Measurements from ENCODE around the gene TAS2R38. TPM values are rescaled to one million over a fixed set of nuclear protein-coding genes. Genes with fewer than 3 reads are reported as not detected.
"Not testable (repeated sequence)": the region's sequence is repeated elsewhere in the genome, so short reads cannot be mapped to it uniquely, and the experiment has no call there.

Gene TAS2R38
- polyA plus RNA-seq, 1 donor = 0.16 TPM

DNA sequence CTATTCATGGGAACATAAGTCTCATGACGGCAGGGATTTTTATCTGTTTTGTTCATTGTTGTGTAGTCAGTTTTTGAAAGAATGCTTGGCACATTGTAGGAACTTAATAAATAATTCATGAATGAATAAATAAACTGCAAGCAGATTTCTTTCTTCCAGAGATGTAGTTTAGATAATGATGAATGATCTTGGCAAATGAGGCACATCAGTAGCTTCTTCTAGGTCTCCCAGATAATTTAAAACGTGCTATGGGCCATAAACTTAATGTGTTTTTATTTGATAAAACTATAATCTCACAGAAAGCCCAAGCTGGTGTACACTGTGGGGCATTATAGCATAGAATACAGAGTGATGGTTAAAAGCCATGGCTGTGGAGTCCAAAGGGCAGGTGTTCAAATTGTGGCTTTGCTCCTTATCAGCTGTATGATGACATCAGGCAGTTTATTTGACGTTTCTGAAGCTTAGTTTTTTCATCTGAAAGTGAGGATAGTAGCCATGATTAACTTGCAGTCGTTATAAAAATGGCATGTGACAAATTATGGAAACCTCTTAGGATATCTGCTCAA, 25.6 kb upstream of the TAS2R38 start:
- DNase-seq = peak; percentile 73 to 89

DNA sequence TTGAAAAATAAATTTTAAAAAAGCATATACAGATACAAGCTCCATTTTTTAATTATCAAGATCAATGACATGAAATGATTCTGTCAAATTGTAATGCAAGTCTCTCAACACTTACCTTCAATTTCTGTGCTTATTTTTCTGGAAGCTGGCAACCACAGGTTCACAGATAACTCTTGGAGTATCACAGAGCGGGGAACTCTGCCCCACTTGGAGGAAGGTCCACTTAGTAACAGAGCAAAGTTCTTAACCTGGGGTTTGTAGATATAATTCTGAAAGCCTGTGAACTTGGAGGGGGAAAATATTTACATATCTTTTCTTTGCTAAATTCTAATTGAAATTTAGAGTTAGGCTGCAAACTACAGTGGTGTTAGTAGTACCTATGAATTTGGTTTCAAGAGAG, 19.8 kb upstream of the TAS2R38 start:
- no peak overlapping the region for H3K4me3 ChIP-seq (ENCODE audit: low read length)
- no peaks in the 10 kb centered on the region for H3K36me3 ChIP-seq (ENCODE audit: control insufficient read depth, insufficient read depth, low read length)
- H3K9me3 ChIP-seq (ENCODE audit: control insufficient read depth, low read depth, low read length) = no peaks in the 10 kb centered on the region
- H3K27ac ChIP-seq (ENCODE audit: low read length) = no peak overlapping the region
- H3K27me3 ChIP-seq (ENCODE audit: control insufficient read depth, insufficient read depth, low read length) = no peaks in the 10 kb centered on the region
- H3K4me1 ChIP-seq (ENCODE audit: control insufficient read depth, insufficient read depth, low read length) = peaks cover under 1% of the 10 kb centered on the region
- WGBS (ENCODE audit: insufficient coverage, low lambda C conversion rate) = no CpG with 5 or more reads among the region's 1 CpG
- no peak for DNase-seq

More for the DNA sequence above, 25.6 kb upstream of the TAS2R38 start:
- Histone ChIP-seq H3K4me1 (ENCODE audit: control insufficient read depth, insufficient read depth, low read length) (peaks cover 9% of the 10 kb centered on the region), H3K9me3 (ENCODE audit: control insufficient read depth, low read depth, low read length) (no peaks in the 10 kb centered on the region), H3K27ac (ENCODE audit: low read length) (peak overlapping the region; percentile 48), H3K27me3 (ENCODE audit: control insufficient read depth, insufficient read depth, low read length) (no peaks in the 10 kb centered on the region), H3K4me3 (ENCODE audit: low read length) (no peak overlapping the region), H3K36me3 (ENCODE audit: control insufficient read depth, insufficient read depth, low read length) (no peaks in the 10 kb centered on the region)
- WGBS (ENCODE audit: insufficient coverage, low lambda C conversion rate) = 100% methylated on average over 1 of the region's 4 CpGs

DNA sequence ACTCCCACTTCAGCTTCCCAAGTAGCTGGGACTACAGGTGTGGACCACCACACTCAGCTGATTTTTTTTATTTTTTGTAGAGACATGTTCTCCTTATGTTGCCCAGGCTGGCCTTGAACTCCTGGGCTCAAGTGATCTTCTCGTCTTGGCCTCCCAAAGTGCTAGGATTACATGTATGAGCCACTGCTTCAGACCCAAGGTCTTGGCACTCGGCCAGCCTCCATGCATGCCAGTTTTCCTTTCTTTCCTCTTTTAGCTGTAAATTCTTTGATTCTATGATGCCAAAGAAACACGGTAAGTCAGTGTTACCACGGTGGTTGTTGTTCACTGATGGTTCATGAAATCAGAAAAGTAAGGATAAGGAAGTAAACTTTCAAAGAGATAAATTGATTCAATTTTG, 19.1 kb upstream of the TAS2R38 start:
- H3K36me3 ChIP-seq (ENCODE audit: control insufficient read depth, insufficient read depth, low read length) = no peaks in the 10 kb centered on the region
- no CpG with 5 or more reads among the region's 4 CpGs for WGBS (ENCODE audit: insufficient coverage, low lambda C conversion rate)
- no peaks in the 10 kb centered on the region for H3K9me3 ChIP-seq (ENCODE audit: control insufficient read depth, low read depth, low read length)
- H3K4me1 ChIP-seq (ENCODE audit: control insufficient read depth, insufficient read depth, low read length) = peaks cover 2% of the 10 kb centered on the region
- DNase-seq = no peak
- H3K4me3 ChIP-seq (ENCODE audit: low read length) = no peak overlapping the region
- no peak overlapping the region for H3K27ac ChIP-seq (ENCODE audit: low read length)
- H3K27me3 ChIP-seq (ENCODE audit: control insufficient read depth, insufficient read depth, low read length) = no peaks in the 10 kb centered on the region

DNA sequence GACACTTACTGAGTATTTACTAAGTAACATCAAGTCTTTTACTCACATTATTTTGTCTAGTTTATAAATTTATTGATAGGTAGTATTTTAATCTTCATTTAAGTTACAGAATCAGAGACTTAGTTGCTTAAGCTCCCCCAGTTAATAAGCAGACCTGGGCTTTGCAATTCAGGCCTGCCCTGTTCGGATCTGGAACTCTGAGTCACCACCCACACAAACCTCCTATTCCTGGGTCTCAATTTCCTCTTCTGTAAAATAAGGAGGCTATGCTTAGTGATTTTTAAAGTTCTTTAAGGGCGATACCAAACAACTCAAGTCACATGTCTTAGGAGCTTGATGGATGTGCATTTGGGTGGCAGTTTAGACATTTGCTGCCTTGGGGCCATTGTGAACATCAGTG, 18.6 kb upstream of the TAS2R38 start:
- no peak overlapping the region for H3K27ac ChIP-seq (ENCODE audit: low read length)
- H3K4me1 ChIP-seq (ENCODE audit: control insufficient read depth, insufficient read depth, low read length) = peaks cover 2% of the 10 kb centered on the region
- no peak for DNase-seq
- no peaks in the 10 kb centered on the region for H3K27me3 ChIP-seq (ENCODE audit: control insufficient read depth, insufficient read depth, low read length)
- no peaks in the 10 kb centered on the region for H3K36me3 ChIP-seq (ENCODE audit: control insufficient read depth, insufficient read depth, low read length)
- no CpG with 5 or more reads among the region's 2 CpGs for WGBS (ENCODE audit: insufficient coverage, low lambda C conversion rate)
- H3K4me3 ChIP-seq (ENCODE audit: low read length) = no peak overlapping the region
- no peaks in the 10 kb centered on the region for H3K9me3 ChIP-seq (ENCODE audit: control insufficient read depth, low read depth, low read length)

DNA sequence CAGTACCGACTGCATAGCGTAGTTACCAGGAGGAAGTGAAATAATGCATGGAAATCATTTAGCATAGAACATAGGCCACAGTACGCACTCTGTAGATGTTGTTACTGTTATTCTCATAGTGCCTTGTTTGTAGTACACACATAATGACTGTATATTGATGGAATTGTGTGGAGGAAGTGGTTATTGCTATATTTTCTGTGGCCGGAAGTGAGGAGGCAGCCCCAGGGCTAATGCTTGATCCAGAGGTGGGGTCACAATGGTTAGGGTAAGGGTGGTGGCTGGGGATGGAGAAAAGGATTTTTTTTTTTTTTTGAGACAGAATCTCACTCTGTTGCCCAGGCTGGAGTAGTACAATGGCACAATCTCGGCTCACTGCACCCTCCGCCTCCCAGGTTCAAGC, 17.6 kb upstream of the TAS2R38 start:
- Histone ChIP-seq H3K27ac (ENCODE audit: low read length) (no peak overlapping the region), H3K27me3 (ENCODE audit: control insufficient read depth, insufficient read depth, low read length) (no peaks in the 10 kb centered on the region), H3K4me1 (ENCODE audit: control insufficient read depth, insufficient read depth, low read length) (peaks cover 2% of the 10 kb centered on the region), H3K36me3 (ENCODE audit: control insufficient read depth, insufficient read depth, low read length) (no peaks in the 10 kb centered on the region), H3K9me3 (ENCODE audit: control insufficient read depth, low read depth, low read length) (no peaks in the 10 kb centered on the region), H3K4me3 (ENCODE audit: low read length) (no peak overlapping the region)
- no peak for DNase-seq
- no CpG with 5 or more reads among the region's 6 CpGs for WGBS (ENCODE audit: insufficient coverage, low lambda C conversion rate)

DNA sequence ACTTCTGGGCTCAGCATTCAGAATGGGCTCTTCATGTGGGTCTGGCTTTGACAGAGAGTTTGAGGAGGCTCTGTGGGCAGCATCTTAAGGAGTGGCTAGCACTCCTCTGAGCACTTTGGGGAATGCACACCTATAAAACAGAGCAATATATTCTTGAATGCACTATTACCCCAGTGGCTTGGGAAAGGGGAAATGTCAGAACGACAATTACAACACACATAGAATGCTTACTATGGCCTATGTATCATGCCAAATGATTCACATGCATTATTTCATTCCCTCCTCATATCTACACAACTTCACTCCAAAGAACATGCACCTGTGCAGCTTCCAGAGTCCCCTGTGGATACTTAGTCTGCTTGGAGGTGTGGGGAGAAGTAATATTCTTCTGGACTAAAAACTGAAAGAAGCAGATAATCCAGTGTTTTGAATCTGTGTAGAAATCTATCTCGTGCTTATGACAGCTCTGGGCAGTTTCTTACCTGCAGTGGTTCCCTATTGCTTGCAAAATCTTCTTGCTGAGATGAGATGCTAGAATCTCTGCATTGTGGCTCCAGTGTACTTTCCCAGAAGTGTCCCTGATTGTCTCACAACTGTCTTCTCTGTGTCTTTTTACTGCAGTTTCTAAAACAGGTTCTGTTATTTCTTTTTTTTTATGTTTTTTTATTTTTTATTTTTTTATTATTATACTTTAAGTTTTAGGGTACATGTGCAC, 16.6 kb upstream of the TAS2R38 start:
- 100% methylated on average over 1 of the region's 2 CpGs for WGBS (ENCODE audit: insufficient coverage, low lambda C conversion rate)
- H3K36me3 ChIP-seq (ENCODE audit: control insufficient read depth, insufficient read depth, low read length) = no peaks in the 10 kb centered on the region
- no peak overlapping the region for H3K27ac ChIP-seq (ENCODE audit: low read length)
- no peak for DNase-seq
- H3K27me3 ChIP-seq (ENCODE audit: control insufficient read depth, insufficient read depth, low read length) = no peaks in the 10 kb centered on the region
- H3K9me3 ChIP-seq (ENCODE audit: control insufficient read depth, low read depth, low read length) = no peaks in the 10 kb centered on the region
- H3K4me3 ChIP-seq (ENCODE audit: low read length) = no peak overlapping the region
- peaks cover 2% of the 10 kb centered on the region for H3K4me1 ChIP-seq (ENCODE audit: control insufficient read depth, insufficient read depth, low read length)

DNA sequence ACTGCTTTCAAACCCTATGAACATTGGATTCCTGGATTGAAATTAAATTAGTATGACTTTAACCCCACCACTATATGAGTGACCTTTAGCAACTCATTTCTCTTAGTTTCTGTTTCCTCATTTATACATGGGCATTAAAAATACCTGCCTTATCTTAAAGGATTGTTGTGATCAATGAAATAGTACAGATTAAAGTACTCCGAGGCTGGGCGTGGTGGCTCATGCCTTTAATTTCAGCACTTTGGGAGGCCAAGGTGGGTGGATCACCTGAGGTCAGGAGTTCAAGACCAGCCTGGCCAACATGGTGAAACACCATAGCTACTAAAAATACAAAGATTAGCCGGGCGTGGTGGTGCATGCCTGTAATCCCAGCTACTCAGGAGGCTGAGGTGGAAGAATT, 14.2 kb upstream of the TAS2R38 start:
- no CpG with 5 or more reads among the region's 4 CpGs for WGBS (ENCODE audit: insufficient coverage, low lambda C conversion rate)
- H3K27ac ChIP-seq (ENCODE audit: low read length) = not testable (repeated sequence)
- DNase-seq = peak in 1 of 2 donors; percentile 53

DNA sequence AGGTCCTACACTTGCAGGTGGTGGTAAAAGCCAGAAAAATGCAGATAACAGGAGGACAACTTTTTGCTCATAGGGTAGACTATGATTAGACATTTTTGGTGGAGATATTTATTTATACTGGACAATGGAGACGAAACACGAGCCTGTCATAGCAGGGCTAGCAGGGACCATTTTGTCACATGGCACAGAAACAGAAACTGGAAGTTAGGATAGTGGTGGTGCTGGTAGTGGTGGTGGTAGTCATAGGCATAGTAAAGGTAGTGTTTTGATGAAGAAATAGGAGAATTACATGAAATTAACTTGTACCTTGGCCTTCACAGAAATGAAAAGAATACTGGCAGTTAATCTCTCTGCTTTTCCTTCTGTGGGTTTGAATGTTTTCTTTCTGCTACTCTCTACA, 13.3 kb upstream of the TAS2R38 start:
- H3K9me3 ChIP-seq (ENCODE audit: control insufficient read depth, low read depth, low read length) = no peaks in the 10 kb centered on the region
- WGBS (ENCODE audit: insufficient coverage, low lambda C conversion rate) = no CpG with 5 or more reads among the region's 2 CpGs
- H3K27ac ChIP-seq (ENCODE audit: low read length) = no peak overlapping the region
- no peak for DNase-seq
- H3K4me1 ChIP-seq (ENCODE audit: control insufficient read depth, insufficient read depth, low read length) = peaks cover 2% of the 10 kb centered on the region
- no peaks in the 10 kb centered on the region for H3K27me3 ChIP-seq (ENCODE audit: control insufficient read depth, insufficient read depth, low read length)
- no peaks in the 10 kb centered on the region for H3K36me3 ChIP-seq (ENCODE audit: control insufficient read depth, insufficient read depth, low read length)
- H3K4me3 ChIP-seq (ENCODE audit: low read length) = no peak overlapping the region

More for the DNA sequence above, 14.2 kb upstream of the TAS2R38 start:
- H3K4me1 ChIP-seq (ENCODE audit: control insufficient read depth, insufficient read depth, low read length); H3K9me3 ChIP-seq (ENCODE audit: control insufficient read depth, low read depth, low read length); H3K27me3 ChIP-seq (ENCODE audit: control insufficient read depth, insufficient read depth, low read length); H3K36me3 ChIP-seq (ENCODE audit: control insufficient read depth, insufficient read depth, low read length); H3K4me3 ChIP-seq (ENCODE audit: low read length): not testable (repeated sequence)

DNA sequence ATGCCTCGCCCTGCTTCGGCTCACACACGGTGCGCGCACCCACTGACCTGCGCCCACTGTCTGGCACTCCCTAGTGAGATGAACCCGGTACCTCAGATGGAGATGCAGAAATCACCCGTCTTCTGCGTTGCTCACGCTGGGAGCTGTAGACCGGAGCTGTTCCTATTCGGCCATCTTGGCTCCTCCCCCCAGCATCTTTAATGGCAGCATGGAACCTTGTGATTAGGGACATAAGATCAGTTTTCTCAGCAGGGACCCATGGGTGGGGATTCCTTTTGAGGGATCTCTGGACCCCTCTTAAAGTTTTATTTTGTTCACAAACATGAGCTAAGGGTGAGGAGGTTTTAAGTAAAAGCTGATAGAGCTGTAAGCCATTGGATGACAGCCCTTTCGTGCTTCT, 12.4 kb upstream of the TAS2R38 start:
- H3K36me3 ChIP-seq (ENCODE audit: control insufficient read depth, insufficient read depth, low read length); H3K4me3 ChIP-seq (ENCODE audit: low read length); H3K9me3 ChIP-seq (ENCODE audit: control insufficient read depth, low read depth, low read length); H3K27me3 ChIP-seq (ENCODE audit: control insufficient read depth, insufficient read depth, low read length); DNase-seq; H3K27ac ChIP-seq (ENCODE audit: low read length); H3K4me1 ChIP-seq (ENCODE audit: control insufficient read depth, insufficient read depth, low read length): not testable (repeated sequence)
- WGBS (ENCODE audit: insufficient coverage, low lambda C conversion rate) = no CpG with 5 or more reads among the region's 13 CpGs

DNA sequence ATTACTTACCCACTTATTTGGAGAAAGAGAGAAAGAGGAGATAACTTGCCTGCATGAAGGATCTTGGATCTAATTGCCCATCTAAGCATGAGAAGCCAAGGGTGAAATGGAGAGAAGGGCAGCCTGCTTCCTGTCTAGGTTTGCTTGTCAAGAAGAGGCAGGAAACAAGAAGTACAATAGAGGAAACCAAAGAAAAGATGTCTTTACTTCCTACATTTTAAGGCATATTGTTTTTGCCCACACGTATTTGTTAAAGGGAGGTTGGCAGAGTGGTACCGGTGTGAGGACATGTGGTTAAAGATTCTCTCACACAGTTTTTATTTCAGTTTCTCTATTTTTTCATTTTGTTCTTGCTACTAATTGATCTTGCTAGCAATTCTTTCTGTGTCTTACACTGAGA, 6.0 kb upstream of the TAS2R38 start:
- DNase-seq = no peak
- Histone ChIP-seq H3K9me3 (ENCODE audit: control insufficient read depth, low read depth, low read length) (no peaks in the 10 kb centered on the region), H3K4me3 (ENCODE audit: low read length) (no peak overlapping the region), H3K4me1 (ENCODE audit: control insufficient read depth, insufficient read depth, low read length) (peaks cover 2% of the 10 kb centered on the region), H3K27me3 (ENCODE audit: control insufficient read depth, insufficient read depth, low read length) (no peaks in the 10 kb centered on the region), H3K27ac (ENCODE audit: low read length) (no peak overlapping the region), H3K36me3 (ENCODE audit: control insufficient read depth, insufficient read depth, low read length) (no peaks in the 10 kb centered on the region)
- WGBS (ENCODE audit: insufficient coverage, low lambda C conversion rate) = no CpG with 5 or more reads among the region's 2 CpGs

DNA sequence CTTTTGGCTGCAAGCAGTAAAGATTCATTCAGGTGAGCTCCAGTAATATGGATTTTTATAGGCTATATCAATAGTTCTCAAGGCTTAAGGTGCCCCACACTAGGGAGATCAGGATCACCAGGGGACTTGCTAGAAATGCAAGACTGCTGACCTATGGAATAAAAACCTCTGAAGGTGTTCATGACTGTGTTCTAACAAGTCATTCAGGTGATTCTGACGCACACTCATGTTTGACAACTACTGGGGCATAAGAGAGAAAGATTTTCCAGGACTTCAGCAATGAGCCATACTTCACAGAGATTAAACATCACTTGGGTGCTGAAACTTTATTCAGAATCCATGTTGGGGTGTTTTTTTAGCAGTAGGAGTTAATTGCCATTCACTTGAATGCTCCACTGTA, 4.8 kb upstream of the TAS2R38 start:
- Histone ChIP-seq H3K4me1 (ENCODE audit: control insufficient read depth, insufficient read depth, low read length) (peaks cover 2% of the 10 kb centered on the region), H3K4me3 (ENCODE audit: low read length) (no peak overlapping the region), H3K9me3 (ENCODE audit: control insufficient read depth, low read depth, low read length) (no peaks in the 10 kb centered on the region), H3K27me3 (ENCODE audit: control insufficient read depth, insufficient read depth, low read length) (no peaks in the 10 kb centered on the region), H3K27ac (ENCODE audit: low read length) (no peak overlapping the region), H3K36me3 (ENCODE audit: control insufficient read depth, insufficient read depth, low read length) (no peaks in the 10 kb centered on the region)
- WGBS (ENCODE audit: insufficient coverage, low lambda C conversion rate) = no CpG with 5 or more reads among the region's 1 CpG
- no peak for DNase-seq

Measured in large intestine (tissue), 3 donors.